Esophagus squamous epithelium (tissue), 4 donors: ENCODE data around the gene DNM1L.

Source experiments
- POLR2A ChIP-seq, 4 donors: fragments of 450-650 bp; IDR thresholded peaks; one replicate each; pipeline ENCODE4 v1.6.1; 2017; ENCODE audit warnings: antibody characterized with exemption in 4 of 4, mild to moderate bottlenecking in 4 of 4, moderate library complexity in 3 of 4
- TF ChIP-seq, protein P1 (sequence below), 6 experiments: fragments of 450-650 bp in 4 of 6; fragments of 200-600 bp in 2 of 6; sonication (generic) in 2 of 6; IDR thresholded peaks; one replicate each; pipeline ENCODE4 v1.5.1; 2016 to 2019; ENCODE audit warnings: antibody characterized with exemption in 6 of 6, mild to moderate bottlenecking in 4 of 6, moderate library complexity in 4 of 6

GRCh38 chr12:32777159-32777558 is 98.1 kb downstream of the DNM1L start:
- TF ChIP-seq POLR2A (IDR thresholded peaks at IDR 0.05): no peak
- TF ChIP-seq, protein P1, sequence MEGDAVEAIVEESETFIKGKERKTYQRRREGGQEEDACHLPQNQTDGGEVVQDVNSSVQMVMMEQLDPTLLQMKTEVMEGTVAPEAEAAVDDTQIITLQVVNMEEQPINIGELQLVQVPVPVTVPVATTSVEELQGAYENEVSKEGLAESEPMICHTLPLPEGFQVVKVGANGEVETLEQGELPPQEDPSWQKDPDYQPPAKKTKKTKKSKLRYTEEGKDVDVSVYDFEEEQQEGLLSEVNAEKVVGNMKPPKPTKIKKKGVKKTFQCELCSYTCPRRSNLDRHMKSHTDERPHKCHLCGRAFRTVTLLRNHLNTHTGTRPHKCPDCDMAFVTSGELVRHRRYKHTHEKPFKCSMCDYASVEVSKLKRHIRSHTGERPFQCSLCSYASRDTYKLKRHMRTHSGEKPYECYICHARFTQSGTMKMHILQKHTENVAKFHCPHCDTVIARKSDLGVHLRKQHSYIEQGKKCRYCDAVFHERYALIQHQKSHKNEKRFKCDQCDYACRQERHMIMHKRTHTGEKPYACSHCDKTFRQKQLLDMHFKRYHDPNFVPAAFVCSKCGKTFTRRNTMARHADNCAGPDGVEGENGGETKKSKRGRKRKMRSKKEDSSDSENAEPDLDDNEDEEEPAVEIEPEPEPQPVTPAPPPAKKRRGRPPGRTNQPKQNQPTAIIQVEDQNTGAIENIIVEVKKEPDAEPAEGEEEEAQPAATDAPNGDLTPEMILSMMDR (IDR thresholded peaks at IDR 0.05): no peak
